Upper lobe of right lung (tissue), 1 donor: ENCODE data around the gene SMAD3. TPM values are rescaled to one million over a fixed set of nuclear protein-coding genes. Genes with fewer than 3 reads are reported as not detected.

Experiments used
- ATAC-seq: fragments of 200-7000 bp; cut with Tn5 transposase; one replicate; pipeline ENCODE4 v1.9.1; 2020; ENCODE audit warnings: mild to moderate bottlenecking, moderate library complexity
- DNase-seq: peaks from one replicate; pipeline ENCODE4 v3.0.0-alpha.2; 2020
- H3K27ac ChIP-seq: fragments of 200-600 bp; one replicate; pipeline ENCODE4 v1.8.0; 2022
- H3K27me3 ChIP-seq: fragments of 200-600 bp; one replicate; pipeline ENCODE4 v1.8.0; 2022; ENCODE audit warnings: mild to moderate bottlenecking
- H3K36me3 ChIP-seq: fragments of 200-600 bp; one replicate; pipeline ENCODE4 v1.8.0; 2022
- H3K4me1 ChIP-seq: fragments of 200-600 bp; one replicate; pipeline ENCODE4 v1.8.0; 2022
- H3K4me3 ChIP-seq: fragments of 200-600 bp; one replicate; pipeline ENCODE4 v1.8.0; 2022; ENCODE audit warnings: mild to moderate bottlenecking
- H3K9me3 ChIP-seq: fragments of 200-600 bp; one replicate; pipeline ENCODE4 v1.8.0; 2022
- CTCF ChIP-seq: fragments of 200-600 bp; IDR thresholded peaks from one replicate; pipeline ENCODE4 v1.8.0; 2022; ENCODE audit warnings: antibody characterized with exemption
- intact Hi-C: fragments of 100-400 bp; cut with DNase I; formaldehyde crosslinking; loops from one replicate; pipeline ENCODE4 v1.11.0; 2022
- total RNA-seq: library from RNA; stranded (reverse); fragmentation: NEBNext Ultra II Directional; extraction: Animal tissue kit (Norgen Biotek cat#: 25700); gene quantifications from one replicate; pipeline ENCODE4 v1.2.1, GENCODE V29; 2021
- donor health status: DM: no; HTN: yes; CAD: no; lungs with severe emphysema.

SMAD3 gene
- total RNA-seq, 1 donor from 2014 or later: 31.6 TPM

DNA sequence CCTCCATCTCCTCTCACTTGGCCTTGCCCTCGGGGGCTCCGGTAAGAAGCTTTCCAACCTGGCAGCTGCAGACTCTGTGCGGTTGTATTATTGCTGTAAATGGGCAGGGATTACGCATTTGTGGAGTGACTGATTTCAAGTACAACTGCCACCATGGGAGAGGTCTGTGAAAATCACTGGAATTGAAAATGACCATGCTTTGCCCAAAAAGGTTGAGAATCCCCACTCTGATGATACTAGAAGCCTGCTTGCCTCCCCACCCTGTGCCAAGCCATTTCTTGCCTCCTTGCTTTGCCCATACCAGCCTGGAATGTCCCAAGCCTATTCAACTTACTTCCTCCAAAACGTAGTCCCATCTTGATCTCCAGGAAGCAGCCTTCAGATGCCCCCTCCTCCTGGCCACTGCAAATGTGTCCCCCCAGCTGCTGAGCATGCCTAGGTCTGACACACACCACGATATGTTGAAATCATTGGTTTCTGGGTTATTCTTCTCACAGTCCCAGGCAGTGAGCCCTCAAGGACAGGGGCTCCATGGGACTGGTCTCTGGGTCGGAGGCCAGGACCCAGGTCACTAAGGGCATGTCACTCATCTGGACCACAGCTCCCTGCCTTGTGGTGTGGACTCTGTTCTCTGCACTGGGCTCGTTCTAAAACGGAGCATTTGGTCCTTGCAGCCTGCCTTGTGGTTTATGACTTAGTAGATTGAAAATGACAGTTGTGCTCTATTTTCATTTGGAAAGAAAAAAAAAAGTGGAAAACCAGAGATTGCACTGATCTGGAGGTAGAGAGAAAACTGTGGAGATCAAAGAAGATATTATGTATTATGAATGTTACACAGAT lies 42.9 kb downstream of the SMAD3 start:
- H3K4me3 ChIP-seq: no peak overlapping the region

GRCh38 chr15:67109141-67110034 lies 44.0 kb downstream of the SMAD3 start:
- H3K4me1 ChIP-seq: peaks cover 62% of the 10 kb centered on the region
- no peak for TF ChIP-seq CTCF
- H3K36me3 ChIP-seq: no peaks in the 10 kb centered on the region
- ATAC-seq: peak; percentile 28
- H3K27ac ChIP-seq: no peak overlapping the region
- no peaks in the 10 kb centered on the region for H3K27me3 ChIP-seq
- intact Hi-C loops: no loop called here
- H3K9me3 ChIP-seq: no peaks in the 10 kb centered on the region
- no peak overlapping the region for H3K4me3 ChIP-seq
- DNase-seq: peak; percentile 76

More for the DNA sequence above, 42.9 kb downstream of the SMAD3 start:
- DNase-seq (no peak), ATAC-seq (no peak)
- intact Hi-C loops: no loop called here
- Histone ChIP-seq H3K27me3 (no peaks in the 10 kb centered on the region), H3K4me1 (peaks cover 72% of the 10 kb centered on the region), H3K9me3 (no peaks in the 10 kb centered on the region), H3K27ac (no peak overlapping the region), H3K36me3 (no peaks in the 10 kb centered on the region)
- TF ChIP-seq CTCF: no peak

- no peak for TF ChIP-seq CTCF
- Histone ChIP-seq H3K9me3 (no peaks in the 10 kb centered on the region), H3K36me3 (no peaks in the 10 kb centered on the region), H3K27me3 (no peaks in the 10 kb centered on the region), H3K27ac (no peak overlapping the region), H3K4me1 (peaks cover 59% of the 10 kb centered on the region), H3K4me3 (no peak overlapping the region)
- ATAC-seq: no peak
- intact Hi-C loops: no loop called here
- no peak for DNase-seq
Measured at GRCh38 chr15:67110361-67110781, 45.0 kb downstream of the SMAD3 start.

GRCh38 chr15:67110958-67111864 lies 45.8 kb downstream of the SMAD3 start:
- intact Hi-C loops: no loop called here
- no peak for TF ChIP-seq CTCF
- H3K4me3 ChIP-seq: no peak overlapping the region
- H3K27ac ChIP-seq: no peak overlapping the region
- ATAC-seq (no peak), DNase-seq (no peak)
- H3K4me1 ChIP-seq: peaks cover 55% of the 10 kb centered on the region
- no peaks in the 10 kb centered on the region for H3K9me3 ChIP-seq
- no peaks in the 10 kb centered on the region for H3K27me3 ChIP-seq
- H3K36me3 ChIP-seq: no peaks in the 10 kb centered on the region

- TF ChIP-seq CTCF: no peak
- DNase-seq (no peak), ATAC-seq (no peak)
- Histone ChIP-seq H3K36me3 (no peaks in the 10 kb centered on the region), H3K4me1 (peaks cover 50% of the 10 kb centered on the region), H3K4me3 (no peak overlapping the region), H3K27ac (no peak overlapping the region), H3K9me3 (no peaks in the 10 kb centered on the region), H3K27me3 (no peaks in the 10 kb centered on the region)
- intact Hi-C loops: no loop called here
Measured at GRCh38 chr15:67114046-67114445, 48.6 kb downstream of the SMAD3 start.
